CD14-positive monocyte (primary cell): Measurements from ENCODE around the gene SLPI. TPM values are rescaled to one million over a fixed set of nuclear protein-coding genes. Genes with fewer than 3 reads are reported as not detected.
A peak's percentile ranks its signal among the peaks of the same experiment; 100 is the strongest.

Experiments
- DNase-seq, 3 donors: peaks; one replicate each; pipeline ENCODE4 v3.0.0-alpha.2; 2011 to 2022
- H2AFZ ChIP-seq: 2 replicates; pipeline ENCODE4 v1.6.0; 2012; ENCODE audit warnings: mild to moderate bottlenecking, low read depth, low read length, inconsistent platforms; ENCODE audit not compliant: insufficient read depth, poor library complexity, severe bottlenecking
- H3K27ac ChIP-seq, 2 donors: 1 replicate in 1 of 2; 2 replicates in 1 of 2; pipeline ENCODE4 v1.5.1; 2012 to 2013; ENCODE audit warnings: low read length in 2 of 2, control low read depth in 1 of 2, inconsistent platforms in 1 of 2, low read depth in 1 of 2, mild to moderate bottlenecking in 1 of 2
- H3K27me3 ChIP-seq, 2 donors: one replicate each; pipeline versions ENCODE4 v1.6.0 to v1.6.1; 2011 to 2013; ENCODE audit warnings: low read length in 2 of 2; ENCODE audit not compliant: control insufficient read depth in 2 of 2, insufficient read depth in 2 of 2
- H3K36me3 ChIP-seq, 2 donors: replicated peaks in 1 of 2; 1 replicate in 1 of 2; 2 replicates in 1 of 2; pipeline versions ENCODE4 v1.5.1 to v1.6.1; 2012 to 2013; ENCODE audit warnings: low read length in 2 of 2, control low read depth in 1 of 2, inconsistent platforms in 1 of 2, mild to moderate bottlenecking in 1 of 2; ENCODE audit not compliant: insufficient read depth in 2 of 2, control insufficient read depth in 1 of 2
- H3K4me1 ChIP-seq, 2 donors: 1 replicate in 1 of 2; 2 replicates in 1 of 2; pipeline versions ENCODE4 v1.5.1 to v1.6.1; 2012 to 2013; ENCODE audit warnings: low read length in 2 of 2, control low read depth in 1 of 2, inconsistent platforms in 1 of 2, mild to moderate bottlenecking in 1 of 2, moderate library complexity in 1 of 2; ENCODE audit not compliant: insufficient read depth in 2 of 2, control insufficient read depth in 1 of 2
- H3K4me2 ChIP-seq: replicated peaks from 2 replicates; pipeline ENCODE3; 2012; ENCODE audit warnings: low read length, moderate library complexity, mild to moderate bottlenecking; ENCODE audit not compliant: poor library complexity, severe bottlenecking; ENCODE audit errors: extremely low read depth
- H3K4me3 ChIP-seq, 3 experiments: fragments of 200-600 bp in 1 of 3; sonication (generic) in 1 of 3; replicated peaks in 1 of 3; 1 replicate in 2 of 3; 2 replicates in 1 of 3; pipeline ENCODE4 v1.5.1; 2011 to 2013; ENCODE audit warnings: low read length in 3 of 3, mild to moderate bottlenecking in 3 of 3, control low read depth in 2 of 3, low read depth in 2 of 3, inconsistent platforms in 1 of 3, moderate library complexity in 1 of 3
- H3K79me2 ChIP-seq: 2 replicates; pipeline ENCODE4 v1.6.0; 2012; ENCODE audit warnings: mild to moderate bottlenecking, control low read depth, inconsistent platforms, low read length, moderate library complexity; ENCODE audit not compliant: insufficient read depth
- H3K9ac ChIP-seq: 2 replicates; pipeline ENCODE4 v1.6.0; 2017; ENCODE audit warnings: low read length, mild to moderate bottlenecking; ENCODE audit not compliant: insufficient read depth, poor library complexity, severe bottlenecking
- H3K9me3 ChIP-seq, 2 donors: replicated peaks in 1 of 2; 1 replicate in 1 of 2; 2 replicates in 1 of 2; pipeline versions ENCODE4 v1.5.1 to v1.6.1; 2012 to 2013; ENCODE audit warnings: low read length in 2 of 2, control low read depth in 1 of 2; ENCODE audit not compliant: control insufficient read depth in 1 of 2, insufficient read depth in 1 of 2
- H4K20me1 ChIP-seq: 2 replicates; pipeline ENCODE4 v1.6.0; 2012; ENCODE audit warnings: mild to moderate bottlenecking, low read length, control low read depth, moderate library complexity; ENCODE audit not compliant: insufficient read depth
- H3K27ac Mint-ChIP-seq, 7 donors: one replicate each; pipeline ENCODE4 v1.8.0; 2020; ENCODE audit warnings: mild to moderate bottlenecking in 7 of 7, mixed read lengths in 7 of 7, moderate library complexity in 6 of 7, inconsistent platforms in 2 of 7
- H3K27me3 Mint-ChIP-seq, 3 donors: one replicate each; pipeline ENCODE4 v1.8.0; 2021 to 2022; ENCODE audit warnings: low read depth in 3 of 3, mild to moderate bottlenecking in 3 of 3, mixed read lengths in 3 of 3, moderate library complexity in 3 of 3, inconsistent platforms in 1 of 3
- H3K36me3 Mint-ChIP-seq, 2 donors: one replicate each; pipeline ENCODE4 v1.8.0; 2020; ENCODE audit warnings: mixed read lengths in 2 of 2, inconsistent platforms in 1 of 2, mild to moderate bottlenecking in 1 of 2
- H3K4me1 Mint-ChIP-seq: one replicate; pipeline ENCODE4 v1.8.0; 2020; ENCODE audit warnings: mild to moderate bottlenecking, mixed read lengths
- H3K4me3 Mint-ChIP-seq, 2 donors: one replicate each; pipeline ENCODE4 v1.8.0; 2020; ENCODE audit warnings: mild to moderate bottlenecking in 2 of 2, mixed read lengths in 2 of 2, moderate library complexity in 1 of 2
- H3K9me3 Mint-ChIP-seq, 7 donors: one replicate each; pipeline ENCODE4 v1.8.0; 2020 to 2022; ENCODE audit warnings: mixed read lengths in 7 of 7, mild to moderate bottlenecking in 6 of 7, moderate library complexity in 6 of 7, inconsistent platforms in 2 of 7
- WGBS: methylation state at CpG from one replicate; pipeline ENCODE4 v1.1.5; 2013; ENCODE audit warnings: missing lambda C conversion rate; ENCODE audit not compliant: insufficient coverage; 5-methylcytosine and 5-hydroxymethylcytosine counted together
- intact Hi-C, 2 donors: fragments of 100-400 bp; cut with micrococcal nuclease; formaldehyde crosslinking; loops; one replicate each; pipeline versions ENCODE4 v1.15.0 to v1.15.1; 2023
- polyA plus RNA-seq, 3 donors: library from polyadenylated mRNA; depleted of rRNA in 1 of 3; unstranded in 2 of 3; stranded (reverse) in 1 of 3; fragments of 300-500 nt in 2 of 3; fragments of >200 nt in 1 of 3; fragmentation: Illumina TruSeq in 2 of 3; gene quantifications; 1 replicate in 2 of 3; 2 replicates in 1 of 3; pipeline ENCODE4 v1.2.3, GENCODE V29; 2012 to 2021
- TF ChIP-seq, protein P1 (sequence below): fragments of 200-600 bp; IDR thresholded peaks from one replicate; pipeline ENCODE4 v1.8.0; 2022; ENCODE audit warnings: antibody characterized with exemption, mild to moderate bottlenecking

Gene SLPI
- polyA plus RNA-seq, 3 donors = 0.47 to 1.2 (median 0.71) TPM

DNA sequence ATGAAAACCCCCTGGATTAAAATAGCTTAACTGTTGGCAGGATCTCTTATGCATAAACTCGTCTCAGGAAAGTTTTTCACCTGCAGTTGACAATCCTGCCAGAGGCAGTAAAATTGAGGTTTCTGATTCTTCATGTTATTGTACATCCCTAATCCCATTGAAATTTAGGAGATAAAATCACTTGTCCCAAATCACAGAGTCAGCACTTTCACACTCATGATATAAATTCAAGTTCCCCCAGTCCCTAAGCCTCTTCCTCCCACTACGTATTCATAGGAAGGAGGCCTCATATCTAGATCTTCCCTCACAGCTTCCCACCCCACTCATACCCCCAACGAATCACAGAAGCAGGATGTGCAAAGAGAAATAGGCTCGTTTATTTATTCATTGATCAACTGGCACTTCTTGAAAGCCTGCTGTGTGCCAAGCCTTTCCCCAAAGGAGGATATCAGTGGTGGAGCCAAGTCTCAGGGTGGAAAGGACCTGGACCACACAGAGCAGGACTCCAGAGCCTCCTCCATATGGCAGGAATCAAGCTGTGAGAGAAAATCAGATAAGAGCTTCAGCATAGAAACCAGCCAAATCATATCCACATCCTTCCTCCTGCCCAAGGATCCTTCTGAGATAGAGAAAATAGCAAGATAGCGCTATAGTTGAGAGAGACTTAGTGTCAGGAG is 2.3 kb downstream of the SLPI start:
- H3K9me3 ChIP-seq = no peaks in the 10 kb centered on the region
- peaks cover 0 to 3% (median 0%) of the 10 kb centered on the region in 7 donors for H3K9me3 Mint-ChIP-seq
- H3K4me1 ChIP-seq = peaks cover 30 to 38% of the 10 kb centered on the region in 2 donors
- no peak overlapping the region for H3K4me3 ChIP-seq
- H3K27me3 ChIP-seq = no peaks in the 10 kb centered on the region
- WGBS = 0% methylated on average over 1 of the region's 5 CpGs
- H3K4me3 Mint-ChIP-seq = no peak overlapping the region
- no peak overlapping the region for H3K4me2 ChIP-seq
- no peak overlapping the region for H3K27ac Mint-ChIP-seq
- no peak overlapping the region for H3K27ac ChIP-seq
- H3K9ac ChIP-seq = no peak overlapping the region
- H2AFZ ChIP-seq = peak overlapping the region; percentile 30
- DNase-seq = no peak
- H4K20me1 ChIP-seq = no peaks in the 10 kb centered on the region
- H3K79me2 ChIP-seq = no peaks in the 10 kb centered on the region
- peaks cover 1 to 6% (median 2%) of the 10 kb centered on the region in 3 donors for H3K27me3 Mint-ChIP-seq
- no peaks in the 10 kb centered on the region for H3K36me3 Mint-ChIP-seq
- H3K36me3 ChIP-seq = no peaks in the 10 kb centered on the region
- intact Hi-C loops = no loop called here
- TF ChIP-seq, protein P1, sequence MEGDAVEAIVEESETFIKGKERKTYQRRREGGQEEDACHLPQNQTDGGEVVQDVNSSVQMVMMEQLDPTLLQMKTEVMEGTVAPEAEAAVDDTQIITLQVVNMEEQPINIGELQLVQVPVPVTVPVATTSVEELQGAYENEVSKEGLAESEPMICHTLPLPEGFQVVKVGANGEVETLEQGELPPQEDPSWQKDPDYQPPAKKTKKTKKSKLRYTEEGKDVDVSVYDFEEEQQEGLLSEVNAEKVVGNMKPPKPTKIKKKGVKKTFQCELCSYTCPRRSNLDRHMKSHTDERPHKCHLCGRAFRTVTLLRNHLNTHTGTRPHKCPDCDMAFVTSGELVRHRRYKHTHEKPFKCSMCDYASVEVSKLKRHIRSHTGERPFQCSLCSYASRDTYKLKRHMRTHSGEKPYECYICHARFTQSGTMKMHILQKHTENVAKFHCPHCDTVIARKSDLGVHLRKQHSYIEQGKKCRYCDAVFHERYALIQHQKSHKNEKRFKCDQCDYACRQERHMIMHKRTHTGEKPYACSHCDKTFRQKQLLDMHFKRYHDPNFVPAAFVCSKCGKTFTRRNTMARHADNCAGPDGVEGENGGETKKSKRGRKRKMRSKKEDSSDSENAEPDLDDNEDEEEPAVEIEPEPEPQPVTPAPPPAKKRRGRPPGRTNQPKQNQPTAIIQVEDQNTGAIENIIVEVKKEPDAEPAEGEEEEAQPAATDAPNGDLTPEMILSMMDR = no peak
- peaks cover 41% of the 10 kb centered on the region for H3K4me1 Mint-ChIP-seq

GRCh38 chr20:45248609-45249008 is 5.8 kb downstream of the SLPI start:
- no peak overlapping the region for H3K27ac Mint-ChIP-seq
- peaks cover 7 to 9% of the 10 kb centered on the region in 2 donors for H3K4me1 ChIP-seq
- no peak overlapping the region for H3K9ac ChIP-seq
- TF ChIP-seq, protein P1 = no peak
- no peaks in the 10 kb centered on the region for H3K79me2 ChIP-seq
- no peak overlapping the region for H3K4me3 ChIP-seq
- no peak for DNase-seq
- no peak overlapping the region for H3K4me2 ChIP-seq
- peaks cover 0 to 3% (median 0%) of the 10 kb centered on the region in 7 donors for H3K9me3 Mint-ChIP-seq
- H3K27me3 Mint-ChIP-seq = peaks cover 5 to 11% (median 6%) of the 10 kb centered on the region in 3 donors
- intact Hi-C loops = no loop called here
- no peaks in the 10 kb centered on the region for H3K9me3 ChIP-seq
- H4K20me1 ChIP-seq = no peaks in the 10 kb centered on the region
- no peaks in the 10 kb centered on the region for H3K27me3 ChIP-seq
- no peak overlapping the region for H3K27ac ChIP-seq
- peaks cover 21% of the 10 kb centered on the region for H3K4me1 Mint-ChIP-seq
- no peak overlapping the region for H3K4me3 Mint-ChIP-seq
- H3K36me3 ChIP-seq = no peaks in the 10 kb centered on the region
- no peak overlapping the region for H2AFZ ChIP-seq
- no peaks in the 10 kb centered on the region for H3K36me3 Mint-ChIP-seq
